ENCODE measurements around the gene ZNF275.

GRCh38 chrX:153387345-153387744, 53.4 kb downstream of the ZNF275 start:
- TF ChIP-seq POLR2AphosphoS5 (IDR thresholded peaks at IDR 0.05; ENCODE audit: low read depth, low read length) (no peak), REST (IDR thresholded peaks at IDR 0.05; ENCODE audit: insufficient read depth in 1 of 2, low read depth in 2 of 2, low read length in 1 of 2) (no peak), CTCF (IDR thresholded peaks at IDR 0.05) (no peak)

Measured in Panc1 (cell line).